Measurements from ENCODE around the gene SARS1.
A peak's percentile ranks its signal among the peaks of the same experiment; 100 is the strongest.

Gene SARS1

DNA sequence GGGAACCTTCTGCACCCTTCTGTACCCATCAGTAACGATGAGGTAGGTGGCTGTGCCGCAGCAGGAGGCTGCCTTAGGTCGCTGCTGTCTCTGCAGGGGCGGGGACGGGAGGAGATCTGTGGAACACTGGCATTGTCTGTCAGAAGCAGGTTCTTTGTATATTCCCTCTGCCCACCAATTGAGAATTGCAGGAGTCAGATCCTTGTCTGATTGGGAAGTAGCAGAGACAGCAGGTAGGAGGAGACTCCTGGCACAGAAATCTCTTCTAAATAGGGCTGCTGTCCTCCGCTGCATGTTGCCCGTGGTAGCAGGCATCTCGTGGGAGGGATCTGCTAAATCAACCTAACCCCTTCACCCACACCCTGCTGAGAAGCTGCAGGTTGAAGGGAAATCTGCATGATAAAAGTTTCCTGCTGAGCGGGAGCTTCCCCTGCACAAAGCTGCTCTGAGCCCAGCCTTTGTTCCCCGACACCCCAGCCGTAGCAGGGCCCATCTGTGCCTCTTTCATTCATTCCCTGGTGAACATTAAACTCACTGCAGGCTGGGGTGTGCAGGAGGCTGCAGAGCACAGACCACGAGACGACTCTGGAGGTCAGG is 15.9 kb downstream of the SARS1 start:
- no peak for DNase-seq

DNA sequence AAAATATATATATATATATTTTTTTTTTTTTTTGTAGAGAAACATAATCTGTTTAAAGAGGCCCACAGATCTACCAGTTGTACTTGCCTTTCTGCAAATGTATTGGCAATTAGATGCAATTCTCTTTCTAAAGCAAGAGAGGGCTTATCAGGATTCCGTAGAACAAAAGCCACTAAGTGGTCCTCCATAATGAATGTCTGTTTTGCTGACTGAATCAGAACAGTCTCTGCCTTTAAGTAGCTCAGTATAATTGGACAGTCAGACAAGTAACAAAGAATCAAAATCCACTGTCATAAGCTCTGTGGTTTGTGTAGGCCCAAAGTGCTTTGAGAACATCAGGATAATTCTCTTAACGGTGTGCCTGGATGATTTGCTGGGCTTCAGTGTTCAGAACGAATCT is 17.3 kb downstream of the SARS1 start:
- DNase-seq, result no peak

- no peak for DNase-seq
Observed at GRCh38 chr1:109235137-109235536, 21.4 kb downstream of the SARS1 start.

DNA sequence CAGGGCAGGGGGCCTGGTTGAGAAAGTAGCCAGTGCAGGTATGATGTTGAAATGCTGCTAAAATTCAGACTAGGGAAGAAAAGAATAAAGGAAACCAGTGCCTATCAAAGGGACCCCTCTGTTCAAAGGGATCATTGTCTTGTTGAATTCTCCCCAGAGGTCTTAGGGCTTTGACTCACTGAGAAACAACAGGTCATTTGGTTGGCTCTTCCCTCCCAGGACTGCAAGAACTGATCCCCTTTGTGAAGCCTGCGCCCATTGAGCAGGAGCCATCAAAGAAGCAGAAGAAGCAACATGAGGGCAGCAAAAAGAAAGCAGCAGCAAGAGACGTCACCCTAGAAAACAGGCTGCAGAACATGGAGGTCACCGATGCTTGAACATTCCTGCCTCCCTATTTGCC is 23.8 kb downstream of the SARS1 start:
- no peak for DNase-seq

- no peak for DNase-seq
Observed at GRCh38 chr1:109238382-109238781, 24.7 kb downstream of the SARS1 start.

DNA sequence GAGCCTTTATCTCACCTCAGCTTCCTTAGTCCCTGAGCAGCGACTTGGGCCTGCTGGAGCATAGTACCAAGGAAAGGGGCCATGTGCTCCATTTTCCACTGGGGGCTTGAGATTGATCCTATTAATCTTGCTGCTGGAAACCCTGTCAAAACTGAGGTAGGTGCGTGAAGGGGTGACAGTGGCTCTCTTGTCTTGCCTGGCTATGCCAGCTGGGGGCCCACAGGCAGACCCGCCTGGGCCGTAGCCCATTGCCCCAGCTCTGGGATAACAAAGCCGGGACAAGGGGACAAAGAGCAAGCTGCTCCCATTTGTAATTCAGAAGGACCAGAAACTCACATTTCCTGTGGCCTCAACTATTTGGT is 25.3 kb downstream of the SARS1 start:
- DNase-seq, result no peak

GRCh38 chr1:109239409-109240068 is 25.8 kb downstream of the SARS1 start:
- no peak for DNase-seq

DNA sequence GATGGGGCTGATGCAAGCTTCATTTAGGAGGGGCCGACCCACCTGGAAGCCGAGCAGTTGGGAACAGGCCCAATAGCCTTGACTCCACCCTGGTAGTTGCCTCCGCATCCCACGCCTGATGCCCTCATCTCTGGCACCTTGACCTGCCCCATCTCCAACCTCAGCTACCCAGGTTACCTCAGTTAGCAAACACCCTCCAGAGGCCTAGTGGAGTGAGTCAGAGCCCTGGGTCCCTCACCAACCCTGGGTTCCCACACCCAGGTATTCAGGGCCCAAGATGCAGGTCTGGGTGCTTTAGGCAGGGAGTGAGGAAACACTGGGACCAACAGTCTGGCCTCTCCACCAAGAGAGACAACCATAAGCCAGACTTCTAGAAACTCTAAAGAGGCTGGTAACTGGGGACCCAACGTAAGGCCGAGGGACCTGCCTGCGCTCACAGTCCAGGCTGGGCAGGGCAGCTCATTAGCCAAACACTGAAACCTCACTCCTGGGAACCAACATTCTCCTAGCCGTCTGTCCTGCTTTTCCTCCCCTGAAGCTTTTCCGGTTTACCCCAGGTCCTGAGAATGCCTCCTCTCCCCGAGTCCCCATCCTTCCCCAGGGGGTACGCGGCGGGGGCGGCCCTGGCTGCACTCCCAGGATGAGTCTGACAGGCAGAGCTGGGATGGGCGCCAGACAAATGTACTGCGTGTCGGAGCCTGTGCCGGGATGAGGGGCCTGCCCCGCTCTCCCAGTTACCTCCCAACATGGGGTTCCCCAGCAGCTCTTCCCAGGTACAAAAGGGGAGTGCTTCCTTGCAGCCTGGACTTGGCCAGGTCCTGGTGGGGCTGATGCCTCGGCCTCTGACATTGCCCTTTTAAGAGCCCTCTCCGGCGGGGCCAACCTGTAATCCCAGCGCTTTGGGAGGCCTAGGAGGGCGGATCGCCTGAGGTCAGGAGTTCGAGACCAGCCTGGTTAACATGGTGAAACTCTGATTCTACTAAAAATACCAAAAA is 26.7 kb downstream of the SARS1 start:
- no peak for DNase-seq

- DNase-seq, result no peak
Observed at GRCh38 chr1:109241344-109241743, 27.6 kb downstream of the SARS1 start.

DNA sequence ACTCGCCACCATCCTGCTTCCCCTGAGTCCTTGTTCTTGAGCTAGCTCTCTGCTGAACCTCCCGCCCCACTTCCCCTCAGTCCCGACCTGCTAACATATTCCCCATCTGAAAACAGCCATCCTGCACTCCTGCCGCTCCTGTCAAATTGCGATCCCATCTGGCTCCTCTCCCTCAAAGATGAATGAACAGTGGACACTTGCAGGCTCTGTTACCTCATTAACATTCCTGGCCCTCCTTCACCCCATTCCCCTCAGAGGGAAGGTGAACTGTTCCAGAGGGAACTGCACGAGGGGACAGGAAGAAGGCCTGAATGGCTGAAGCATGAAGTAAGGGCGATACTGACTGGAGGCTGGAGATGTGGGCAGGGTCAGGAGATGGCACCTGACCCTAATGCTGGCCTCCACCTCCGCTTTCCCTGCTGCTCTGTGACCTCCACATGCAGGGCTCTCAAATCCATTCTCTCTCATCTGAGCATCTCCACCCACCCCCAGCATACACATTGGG is 28.2 kb downstream of the SARS1 start:
- DNase-seq, result no peak

DNA sequence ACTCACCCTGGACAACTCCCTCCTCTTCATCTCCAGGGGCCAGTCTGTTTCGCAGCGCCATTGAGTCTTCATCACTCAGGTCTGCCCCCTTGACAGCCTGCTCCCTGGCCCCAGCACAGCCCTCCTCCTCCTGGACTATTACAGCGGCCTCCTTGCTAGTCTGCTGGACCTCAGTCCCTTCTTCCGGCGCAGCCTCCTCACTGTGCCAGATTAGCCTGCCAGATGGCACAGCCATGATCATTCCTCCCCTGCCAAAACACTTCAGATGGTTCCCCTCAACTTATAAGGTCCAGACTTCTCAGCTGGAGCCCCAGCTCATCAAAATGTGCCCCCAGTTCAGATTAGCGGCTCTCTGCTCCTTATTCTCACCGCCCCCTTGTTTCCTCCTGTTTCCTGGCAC is 28.7 kb downstream of the SARS1 start:
- no peak for DNase-seq

- no peak for DNase-seq
Observed at GRCh38 chr1:109243221-109243620, 29.5 kb downstream of the SARS1 start.

GRCh38 chr1:109243860-109244552 is 30.3 kb downstream of the SARS1 start:
- no peak for DNase-seq

DNA sequence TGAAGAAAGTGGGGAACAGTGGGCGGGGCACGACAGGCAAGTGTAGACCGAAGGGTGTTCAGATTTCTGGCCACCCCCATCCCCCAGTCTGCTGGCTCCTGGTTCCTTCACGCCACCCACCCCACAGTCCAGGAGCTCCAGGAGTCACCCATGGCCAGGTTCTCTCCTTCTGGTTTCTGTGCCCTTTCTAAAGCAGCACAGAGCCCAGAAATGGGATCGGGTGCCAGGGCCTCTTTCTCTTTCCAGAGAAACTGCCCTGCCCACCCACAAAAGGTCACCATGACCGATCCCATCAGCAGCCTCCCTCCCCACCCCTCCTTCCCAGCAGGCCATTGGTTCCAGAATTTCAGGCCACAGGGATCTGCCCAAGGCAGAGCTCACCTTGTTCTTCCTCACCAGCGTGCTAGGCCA is 32.4 kb downstream of the SARS1 start:
- DNase-seq, result no peak

DNA sequence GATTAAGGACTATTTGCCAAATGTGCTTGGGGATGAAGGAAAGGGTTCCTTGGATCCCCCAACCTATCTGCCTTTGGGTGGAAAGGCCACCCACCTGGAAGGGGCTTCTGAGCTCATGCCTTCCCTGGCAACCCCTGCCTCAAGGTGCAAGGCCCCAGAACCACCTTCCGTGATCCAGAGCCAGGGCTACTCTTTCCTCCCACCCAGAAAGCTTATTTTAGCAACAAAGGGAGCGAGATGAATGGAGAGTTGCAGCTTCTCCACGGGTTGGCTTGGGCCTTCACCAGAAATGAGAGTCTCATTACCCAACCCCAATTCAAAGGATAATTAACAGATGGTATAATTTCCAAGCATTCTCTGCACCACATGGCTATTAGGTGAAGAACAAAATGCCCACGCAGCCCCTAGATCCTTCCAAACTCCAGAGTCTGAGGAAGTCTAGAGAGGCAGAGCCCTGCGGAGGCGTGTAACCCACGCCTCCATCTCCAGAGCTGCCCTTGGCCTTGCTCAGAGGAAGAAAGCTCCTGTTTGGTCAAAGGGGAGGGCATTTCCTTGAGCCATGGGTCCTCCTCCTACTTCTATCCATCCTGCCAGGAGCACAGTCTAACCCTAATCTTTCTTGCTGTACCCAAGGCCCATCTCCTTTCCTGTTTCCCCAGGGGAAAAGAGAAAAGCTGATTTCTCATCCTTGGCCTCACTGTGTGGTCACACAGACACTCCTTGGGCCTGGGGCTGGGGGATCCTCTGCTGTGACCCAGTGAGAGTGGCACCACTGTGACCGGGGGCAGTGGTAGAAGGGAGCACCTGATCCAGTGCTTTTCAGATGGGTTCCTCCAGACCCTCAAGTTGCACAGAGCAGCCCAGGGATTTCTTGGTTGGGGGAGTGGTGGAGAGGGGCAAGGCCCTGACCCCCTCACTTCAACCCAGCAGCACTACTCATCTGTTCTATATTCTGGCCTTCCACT is 34.0 kb downstream of the SARS1 start:
- no peak for DNase-seq

DNA sequence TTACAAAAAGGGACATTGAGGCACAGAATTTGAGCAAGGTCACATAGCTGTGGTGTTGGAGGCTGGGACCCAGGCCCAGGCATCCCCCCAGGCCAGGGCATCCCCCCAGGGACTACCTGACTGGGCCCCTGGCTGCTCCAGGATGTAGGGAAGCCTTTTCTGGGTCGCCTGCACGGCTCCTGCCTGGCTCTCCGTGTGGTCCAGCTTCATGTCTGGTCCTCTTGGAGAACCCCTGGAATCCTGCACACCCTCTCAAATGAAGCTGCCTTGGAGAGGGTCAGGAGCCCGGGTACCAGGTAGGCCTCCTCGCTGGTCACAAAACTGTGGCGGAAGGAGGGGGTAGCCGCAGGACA is 34.7 kb downstream of the SARS1 start:
- DNase-seq, result no peak

DNA sequence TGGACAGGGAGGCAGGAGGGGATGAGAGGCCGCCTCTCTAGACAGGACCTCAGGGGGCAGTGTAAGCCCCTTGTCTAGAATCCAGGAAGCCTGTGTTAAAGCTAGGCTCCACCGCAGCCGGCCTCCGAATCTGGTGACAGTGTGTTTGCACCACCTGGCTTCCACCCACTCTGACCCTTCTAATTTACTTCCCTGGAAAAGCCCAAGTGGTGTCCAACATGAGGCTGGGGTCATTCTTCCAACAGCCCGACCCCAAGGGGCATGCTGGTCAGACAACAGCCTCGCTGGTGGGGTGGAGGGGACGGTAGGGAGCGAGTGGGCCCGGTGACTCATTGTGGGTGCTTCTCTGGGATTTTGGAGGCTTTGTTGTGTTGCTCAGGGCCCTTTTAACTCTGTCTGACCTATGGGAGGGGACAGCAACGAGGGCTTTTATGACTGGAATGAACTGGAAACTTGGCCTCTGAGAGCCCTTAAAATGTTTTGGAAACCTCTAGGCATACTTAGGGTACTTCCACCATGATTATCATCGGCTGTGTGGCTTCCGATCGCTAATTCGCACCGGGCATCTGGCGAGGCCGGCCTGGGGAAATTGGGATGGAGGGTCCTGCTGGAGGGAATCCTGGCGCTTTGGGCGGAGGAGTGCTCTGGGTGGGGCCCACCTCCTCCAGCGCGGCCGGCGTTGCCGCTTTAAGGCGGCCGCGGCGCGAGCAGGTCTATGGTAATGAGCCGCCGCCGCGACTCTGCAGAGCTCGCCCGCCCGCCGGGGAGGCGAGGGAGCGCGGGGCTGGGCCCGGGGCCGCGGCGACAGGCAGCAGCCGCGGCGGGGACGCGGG is 35.3 kb downstream of the SARS1 start, which contains the start of gene CELSR2:
Gene CELSR2 (plus strand): TSS at position 743 of the 833 bp plus-strand sequence. CDS start 541 bp downstream, outside the sequence.
- peak; percentile 47 for DNase-seq

- no peak for DNase-seq
Observed at GRCh38 chr1:109249654-109250401, 36.1 kb downstream of the SARS1 start.

- DNase-seq, result no peak
Observed at GRCh38 chr1:109250454-109251276, 36.9 kb downstream of the SARS1 start.
